Measurements from ENCODE around the gene WDR31. TPM values are rescaled to one million over a fixed set of nuclear protein-coding genes. Genes with fewer than 3 reads are reported as not detected.

The WDR31 gene
- 0.64 to 1.4 TPM (median 1.2 TPM) in 5 replicates for total RNA-seq (2022; extraction: Qiagen RNA extraction; ENCODE audit: low read depth)

DNA sequence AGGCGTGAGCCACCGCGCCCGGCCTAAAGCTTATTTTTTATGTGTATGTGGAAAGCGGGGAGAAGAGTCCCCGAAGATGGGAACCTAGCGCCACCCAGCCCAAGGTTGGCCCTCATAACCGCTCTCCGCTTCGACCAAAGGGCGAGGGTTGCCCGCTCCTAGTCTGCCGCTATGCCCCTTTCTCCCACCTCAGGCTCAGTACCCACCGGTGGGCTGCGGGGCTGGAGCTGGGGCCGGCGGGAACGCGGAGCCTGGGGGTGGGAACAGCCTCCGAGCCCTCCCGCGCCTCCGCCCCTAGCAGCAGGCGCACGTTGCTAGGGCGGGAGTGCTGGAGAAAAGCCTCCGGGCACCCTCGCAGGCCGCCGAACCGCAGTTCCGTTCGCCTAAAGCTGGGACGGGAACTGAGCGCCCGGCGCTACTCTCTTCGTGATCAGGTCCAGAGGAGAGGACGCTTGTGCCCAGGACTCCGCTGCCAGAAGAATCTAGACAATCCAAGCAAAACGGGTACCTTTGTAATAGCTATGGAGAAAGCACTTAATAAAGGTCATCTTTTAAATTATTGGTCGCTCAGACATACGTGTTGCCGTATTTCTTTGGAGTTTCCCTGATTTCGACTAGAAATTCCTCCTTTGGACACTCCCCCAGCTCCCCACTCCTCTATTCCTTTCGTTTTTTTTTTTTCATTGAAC lies at the start of gene WDR31:
Gene WDR31 (minus strand): TSS at position 265 of the 689 bp plus-strand sequence. CDS start 8,253 bp downstream, outside the sequence.

DNA sequence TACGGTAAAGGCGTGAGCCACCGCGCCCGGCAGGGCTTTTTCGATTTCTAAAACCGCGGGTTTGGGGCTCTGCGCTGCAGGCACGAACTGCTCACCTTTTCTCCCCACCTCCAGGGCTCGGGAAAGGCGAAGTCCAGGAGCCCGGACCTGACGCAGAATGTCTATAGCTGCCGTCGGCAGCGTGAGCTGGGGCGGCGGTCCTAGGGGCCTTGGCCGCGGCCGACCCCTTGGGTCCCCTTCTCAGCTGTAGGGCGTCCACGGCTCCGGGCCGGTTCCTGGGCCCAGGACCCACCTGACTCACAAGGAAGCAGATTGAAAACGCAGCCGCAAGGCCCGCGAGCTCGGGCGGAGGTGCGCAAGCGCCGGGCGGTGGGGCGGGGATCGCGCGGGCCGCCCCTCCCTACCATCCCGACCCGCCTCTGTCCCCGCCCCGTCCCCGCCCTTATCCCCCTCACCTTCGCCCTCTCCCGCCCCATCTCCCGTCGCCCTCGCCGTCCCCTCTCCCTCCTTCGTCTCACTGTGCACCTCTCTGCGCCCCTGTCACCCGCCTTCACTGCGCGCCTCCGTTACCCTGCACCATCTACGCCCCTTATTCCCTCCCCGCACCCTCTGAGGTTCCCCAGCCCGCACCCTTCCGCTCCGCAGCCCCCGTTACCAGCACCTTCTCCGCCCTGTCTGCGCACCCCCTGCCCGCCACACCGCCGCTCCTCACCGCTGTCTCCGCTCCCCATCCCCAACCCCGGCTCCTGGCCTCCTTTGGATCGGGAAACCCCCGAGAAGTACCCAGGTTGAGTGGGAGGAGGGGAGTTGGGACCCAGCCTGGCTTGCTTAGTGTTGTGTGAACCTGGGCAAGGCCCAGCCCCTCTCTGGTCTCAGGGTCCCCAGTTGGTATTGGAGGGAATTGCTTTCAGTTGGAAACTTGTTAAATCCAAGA lies 36.8 kb upstream of the WDR31 start, which contains the start of gene HDHD3:
Gene HDHD3 (minus strand): TSS at position 353 of the 934 bp plus-strand sequence. CDS start 2,632 bp downstream, outside the sequence.

DNA sequence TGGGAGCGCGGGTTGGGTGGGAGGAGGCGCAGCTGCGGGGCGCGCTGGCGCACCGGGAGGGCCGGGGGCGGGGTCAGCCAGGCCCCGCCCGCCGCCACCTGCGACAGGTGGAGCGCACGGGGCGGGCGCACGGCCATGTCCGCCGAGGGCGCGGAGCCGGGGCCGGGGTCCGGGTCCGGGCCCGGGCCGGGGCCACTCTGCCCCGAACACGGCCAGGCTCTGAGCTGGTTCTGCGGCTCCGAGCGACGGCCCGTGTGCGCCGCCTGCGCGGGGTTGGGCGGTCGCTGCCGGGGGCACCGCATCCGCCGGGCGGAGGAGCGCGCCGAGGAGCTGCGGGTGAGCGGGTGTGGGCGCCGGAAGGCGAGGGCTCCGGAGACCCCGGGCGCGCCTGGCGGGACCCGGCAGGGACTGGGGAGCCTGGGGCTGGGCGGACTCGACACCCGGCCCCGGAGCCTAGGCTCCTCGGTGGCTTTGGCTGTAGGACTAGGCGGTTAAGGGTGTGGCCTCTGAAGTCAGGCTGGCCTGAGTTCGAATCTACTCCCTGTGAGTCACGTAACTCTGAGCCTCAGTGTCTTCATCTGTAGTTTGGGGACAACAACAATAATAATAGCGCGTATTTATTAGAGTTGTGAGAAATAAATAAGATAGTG lies 9.5 kb upstream of the WDR31 start, which contains the start of gene BSPRY:
Gene BSPRY (plus strand): TSS at position 97 of the 650 bp plus-strand sequence. CDS start 39 bp downstream, at position 136.

DNA sequence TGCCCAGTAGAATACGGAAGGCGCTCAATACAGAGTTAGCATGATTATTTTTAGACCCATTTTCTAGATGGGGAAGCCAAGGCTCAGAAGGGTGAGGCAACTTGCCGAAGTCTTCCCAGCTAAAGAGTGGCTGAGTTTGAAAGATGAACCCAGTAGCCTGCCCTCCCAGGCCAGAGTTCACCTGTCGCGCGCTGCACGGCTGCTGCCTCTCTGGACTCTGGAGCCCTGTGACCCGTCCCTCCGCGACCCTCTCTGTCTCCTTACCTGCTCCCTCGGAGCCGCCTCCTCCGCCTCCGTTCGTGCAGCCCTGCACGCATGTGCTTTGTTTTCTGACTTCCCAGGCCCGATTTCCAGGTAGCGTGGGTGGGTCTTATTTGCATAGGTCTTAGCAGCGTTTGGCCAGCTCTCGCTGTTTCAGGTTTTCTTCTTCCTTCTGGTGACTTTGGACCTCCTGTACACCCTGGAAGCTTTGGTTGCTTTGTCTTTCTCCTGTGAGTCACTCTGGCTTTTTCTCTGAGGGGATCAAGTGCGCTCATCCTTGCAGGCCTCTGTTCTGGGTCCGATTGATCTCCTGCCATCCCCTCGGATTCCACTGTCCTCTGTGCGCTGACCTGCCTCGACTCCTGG lies 37.2 kb downstream of the WDR31 start, which contains the start of gene RNF183:
Gene RNF183 (minus strand): TSS at position 585 of the 627 bp plus-strand sequence. CDS start 5,192 bp downstream, outside the sequence.

DNA sequence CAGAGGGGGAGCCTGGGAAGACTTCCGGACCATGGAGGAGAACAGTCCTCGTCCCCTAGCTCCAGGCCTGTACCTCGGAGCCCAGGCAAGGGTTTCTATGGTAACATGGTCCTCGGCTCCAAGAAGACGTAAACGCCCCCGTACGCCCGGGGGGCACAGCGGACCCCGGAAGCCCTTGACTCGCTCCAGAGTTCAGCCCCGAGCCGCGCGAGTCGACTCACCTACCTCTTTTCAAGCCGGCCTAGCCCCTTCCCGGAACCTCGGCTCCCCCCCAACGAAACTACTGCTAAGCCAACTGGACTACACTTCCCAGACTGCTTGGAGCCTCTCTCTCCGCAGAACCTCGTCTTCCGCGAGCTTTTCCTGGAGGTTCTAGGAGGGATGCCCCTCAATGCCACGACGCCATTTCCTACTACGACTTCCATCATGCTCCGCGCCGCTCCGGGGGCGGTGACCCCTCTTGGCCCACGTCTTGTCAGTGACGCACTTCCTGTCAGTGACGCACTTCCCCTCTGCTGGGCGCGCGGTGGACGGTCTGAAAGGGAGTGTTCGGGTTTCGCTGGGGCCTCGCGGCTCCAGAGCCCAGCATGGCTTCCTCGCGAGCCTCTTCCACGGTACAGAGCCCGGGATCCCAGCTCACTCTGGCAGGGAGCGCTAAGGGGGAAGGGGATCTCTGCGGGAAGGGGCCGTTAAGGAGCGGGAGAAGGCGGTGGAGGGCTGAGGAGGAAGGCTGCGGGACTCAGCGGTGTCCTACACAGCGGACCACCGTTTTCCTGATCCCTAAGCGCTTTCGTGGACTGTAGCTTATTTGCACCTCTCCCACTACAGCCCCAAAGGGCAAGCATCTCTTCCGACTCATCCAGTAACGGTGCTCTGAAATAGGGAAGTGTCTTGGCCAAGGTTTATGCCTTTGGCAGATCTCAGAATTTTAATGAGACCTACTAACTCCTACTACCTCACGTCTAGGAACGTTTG lies 64.6 kb downstream of the WDR31 start, which contains the start of the genes CDC26 and PRPF4:
Gene CDC26 (minus strand): TSS at position 416 of the 975 bp plus-strand sequence. CDS start 3,065 bp downstream, outside the sequence.
Gene PRPF4 (plus strand): TSS at position 502 of the 975 bp plus-strand sequence. CDS start 86 bp downstream, at position 588.

Other genes with a start within 250 kb of the WDR31 start
- 6.2 to 8.1 TPM (median 7.8 TPM) in 5 replicates for gene SLC31A2, start 189.3 kb downstream of the WDR31 start, total RNA-seq (2022; extraction: Qiagen RNA extraction; ENCODE audit: low read depth)
- 16.9 to 19.9 TPM (median 17.9 TPM) in 5 replicates for gene FKBP15, start 119.0 kb downstream of the WDR31 start, total RNA-seq (2022; extraction: Qiagen RNA extraction; ENCODE audit: low read depth)
- 20.5 to 25.5 TPM (median 21.3 TPM) in 5 replicates for gene SLC31A1, start 118.7 kb downstream of the WDR31 start, total RNA-seq (2022; extraction: Qiagen RNA extraction; ENCODE audit: low read depth)
- gene CDC26, start 64.7 kb downstream of the WDR31 start, total RNA-seq (2022; extraction: Qiagen RNA extraction; ENCODE audit: low read depth): 50.4 to 66.9 TPM (median 53.5 TPM) in 5 replicates
- 59.0 to 62.8 TPM (median 60.4 TPM) in 5 replicates for gene PRPF4, start 64.6 kb downstream of the WDR31 start, total RNA-seq (2022; extraction: Qiagen RNA extraction; ENCODE audit: low read depth)
- not detected in 5 replicates for gene RNF183, start 36.9 kb downstream of the WDR31 start, total RNA-seq (2022; extraction: Qiagen RNA extraction; ENCODE audit: low read depth)
- gene BSPRY, start 9.3 kb upstream of the WDR31 start, total RNA-seq (2022; extraction: Qiagen RNA extraction; ENCODE audit: low read depth): 0.06 to 0.12 TPM (median 0.07 TPM) in 3 of 5 replicates, not detected in the others
- 19.4 to 29.8 TPM (median 24.5 TPM) in 5 replicates for gene HDHD3, start 36.7 kb upstream of the WDR31 start, total RNA-seq (2022; extraction: Qiagen RNA extraction; ENCODE audit: low read depth)
- 13.7 to 17.1 TPM (median 16.4 TPM) in 5 replicates for gene ALAD, start 61.0 kb upstream of the WDR31 start, total RNA-seq (2022; extraction: Qiagen RNA extraction; ENCODE audit: low read depth)
- 103 to 128 TPM (median 120 TPM) in 5 replicates for gene POLE3, start 70.4 kb upstream of the WDR31 start, total RNA-seq (2022; extraction: Qiagen RNA extraction; ENCODE audit: low read depth)
- gene C9orf43, start 70.5 kb upstream of the WDR31 start, total RNA-seq (2022; extraction: Qiagen RNA extraction; ENCODE audit: low read depth): 0.45 to 0.86 TPM (median 0.60 TPM) in 5 replicates
- gene RGS3, start 123.5 kb upstream of the WDR31 start, total RNA-seq (2022; extraction: Qiagen RNA extraction; ENCODE audit: low read depth): 23.7 to 30.1 TPM (median 26.3 TPM) in 5 replicates